ENCODE results near the gene MCF2L.

MCF2L gene

GRCh38 chr13:113058129-113058987 lies 89.3 kb downstream of the MCF2L start:
- H3K4me3 ChIP-seq (ENCODE audit: low read depth, low read length) = no peak overlapping the region
- DNase-seq (ENCODE audit: low read depth) = no peak

- H3K4me3 ChIP-seq (ENCODE audit: low read depth, low read length) = no peak overlapping the region
- no peak for DNase-seq (ENCODE audit: low read depth)
Measured at GRCh38 chr13:113058988-113059850, 90.2 kb downstream of the MCF2L start.

GRCh38 chr13:113059891-113060290 lies 90.9 kb downstream of the MCF2L start:
- no peak overlapping the region for H3K4me3 ChIP-seq (ENCODE audit: low read depth, low read length)
- no peak for DNase-seq (ENCODE audit: low read depth)

GRCh38 chr13:113060557-113061270 lies 91.7 kb downstream of the MCF2L start:
- H3K4me3 ChIP-seq (ENCODE audit: low read depth, low read length) = no peak overlapping the region
- no peak for DNase-seq (ENCODE audit: low read depth)

- DNase-seq (ENCODE audit: low read depth) = no peak
- no peak overlapping the region for H3K4me3 ChIP-seq (ENCODE audit: low read depth, low read length)
Measured at GRCh38 chr13:113061271-113061625, 92.2 kb downstream of the MCF2L start.

- DNase-seq (ENCODE audit: low read depth) = no peak
- no peak overlapping the region for H3K4me3 ChIP-seq (ENCODE audit: low read depth, low read length)
Measured at GRCh38 chr13:113061796-113062425, 92.9 kb downstream of the MCF2L start.

- no peak for DNase-seq (ENCODE audit: low read depth)
Measured at GRCh38 chr13:113062691-113063090, 93.7 kb downstream of the MCF2L start.

GRCh38 chr13:113063091-113063491 lies 94.1 kb downstream of the MCF2L start:
- DNase-seq (ENCODE audit: low read depth) = no peak
- H3K4me3 ChIP-seq (ENCODE audit: low read depth, low read length) = no peak overlapping the region

More at GRCh38 chr13:113062691-113063090, 93.7 kb downstream of the MCF2L start:
- no peak overlapping the region for H3K4me3 ChIP-seq (ENCODE audit: low read depth, low read length)

- H3K4me3 ChIP-seq (ENCODE audit: low read depth, low read length) = no peak overlapping the region
- no peak for DNase-seq (ENCODE audit: low read depth)
Measured at GRCh38 chr13:113064000-113064533, 95.1 kb downstream of the MCF2L start.

- DNase-seq (ENCODE audit: low read depth) = peak; percentile 74
- H3K4me3 ChIP-seq (ENCODE audit: low read depth, low read length) = no peak overlapping the region
Measured at GRCh38 chr13:113064534-113065405, 95.8 kb downstream of the MCF2L start.

- no peak overlapping the region for H3K4me3 ChIP-seq (ENCODE audit: low read depth, low read length)
- no peak for DNase-seq (ENCODE audit: low read depth)
Measured at GRCh38 chr13:113065406-113066141, 96.6 kb downstream of the MCF2L start.

- DNase-seq (ENCODE audit: low read depth) = no peak
- H3K4me3 ChIP-seq (ENCODE audit: low read depth, low read length) = no peak overlapping the region
Measured at GRCh38 chr13:113066142-113066455, 97.1 kb downstream of the MCF2L start.

- no peak for DNase-seq (ENCODE audit: low read depth)
- no peak overlapping the region for H3K4me3 ChIP-seq (ENCODE audit: low read depth, low read length)
Measured at GRCh38 chr13:113066746-113067145, 97.7 kb downstream of the MCF2L start.

- H3K4me3 ChIP-seq (ENCODE audit: low read depth, low read length) = no peak overlapping the region
- DNase-seq (ENCODE audit: low read depth) = no peak
Measured at GRCh38 chr13:113069861-113070805, 101.1 kb downstream of the MCF2L start.

GRCh38 chr13:113070855-113071254 lies 101.8 kb downstream of the MCF2L start:
- no peak overlapping the region for H3K4me3 ChIP-seq (ENCODE audit: low read depth, low read length)
- DNase-seq (ENCODE audit: low read depth) = no peak

GRCh38 chr13:113072376-113072775 lies 103.4 kb downstream of the MCF2L start:
- H3K4me3 ChIP-seq (ENCODE audit: low read depth, low read length) = no peak overlapping the region
- DNase-seq (ENCODE audit: low read depth) = no peak

- H3K4me3 ChIP-seq (ENCODE audit: low read depth, low read length) = no peak overlapping the region
- DNase-seq (ENCODE audit: low read depth) = no peak
Measured at GRCh38 chr13:113073942-113074341, 104.9 kb downstream of the MCF2L start.

Measured in skeletal muscle cell (primary cell).